Measurements from ENCODE around the gene SERPING1.

Gene SERPING1

GRCh38 chr11:57644748-57645688 lies 47.5 kb downstream of the SERPING1 start:
- TF ChIP-seq RAD21 (IDR thresholded peaks at IDR 0.05; ENCODE audit: low read depth), result peak; percentile 74
- 0 out of 2 replicates have a peak, but pooled peaks have one; percentile 5 for TF ChIP-seq TAF1 (IDR thresholded peaks at IDR 0.05; ENCODE audit: low read depth)
- TF ChIP-seq MAX (IDR thresholded peaks at IDR 0.05), result no peak

GRCh38 chr11:57645689-57646085 lies 48.2 kb downstream of the SERPING1 start:
- TF ChIP-seq CREB1 (IDR thresholded peaks at IDR 0.05; ENCODE audit: low read depth) (no peak), EGR1 (IDR thresholded peaks at IDR 0.05) (no peak), FOXM1 (IDR thresholded peaks at IDR 0.05; ENCODE audit: borderline replicate concordance, low read depth) (no peak), CEBPB (IDR thresholded peaks at IDR 0.05) (no peak), TEAD4 (IDR thresholded peaks at IDR 0.05) (no peak), RAD21 (IDR thresholded peaks at IDR 0.05; ENCODE audit: low read depth) (no peak), MAX (IDR thresholded peaks at IDR 0.05) (no peak), TCF12 (IDR thresholded peaks at IDR 0.05; ENCODE audit: low read depth) (no peak), NFIC (IDR thresholded peaks at IDR 0.05) (no peak), TAF1 (IDR thresholded peaks at IDR 0.05; ENCODE audit: low read depth) (no peak), YY1 (IDR thresholded peaks at IDR 0.05; ENCODE audit: low read depth) (no peak), ZBTB7A (IDR thresholded peaks at IDR 0.05; ENCODE audit: low read depth) (no peak), REST (IDR thresholded peaks at IDR 0.05; ENCODE audit: low read depth) (no peak), EP300 (IDR thresholded peaks at IDR 0.05; ENCODE audit: borderline replicate concordance) (no peak), USF1 (IDR thresholded peaks at IDR 0.05) (no peak)

GRCh38 chr11:57646194-57646798 lies 48.8 kb downstream of the SERPING1 start:
- no peak for TF ChIP-seq USF1 (IDR thresholded peaks at IDR 0.05)
- TF ChIP-seq CEBPB (IDR thresholded peaks at IDR 0.05), result no peak
- TF ChIP-seq RAD21 (IDR thresholded peaks at IDR 0.05; ENCODE audit: low read depth), result no peak
- no peak for TF ChIP-seq NFIC (IDR thresholded peaks at IDR 0.05)
- no peak for TF ChIP-seq TEAD4 (IDR thresholded peaks at IDR 0.05)
- no peak for TF ChIP-seq ZBTB7A (IDR thresholded peaks at IDR 0.05; ENCODE audit: low read depth)
- TF ChIP-seq EGR1 (IDR thresholded peaks at IDR 0.05), result no peak
- TF ChIP-seq FOXM1 (IDR thresholded peaks at IDR 0.05; ENCODE audit: borderline replicate concordance, low read depth), result no peak
- no peak for TF ChIP-seq MAX (IDR thresholded peaks at IDR 0.05)
- TF ChIP-seq TAF1 (IDR thresholded peaks at IDR 0.05; ENCODE audit: low read depth), result no peak
- TF ChIP-seq TCF12 (IDR thresholded peaks at IDR 0.05; ENCODE audit: low read depth), result no peak
- no peak for TF ChIP-seq YY1 (IDR thresholded peaks at IDR 0.05; ENCODE audit: low read depth)
- TF ChIP-seq CREB1 (IDR thresholded peaks at IDR 0.05; ENCODE audit: low read depth), result no peak

GRCh38 chr11:57646799-57647303 lies 49.4 kb downstream of the SERPING1 start:
- TF ChIP-seq EP300 (IDR thresholded peaks at IDR 0.05; ENCODE audit: borderline replicate concordance) (0 out of 2 replicates have a peak, but pooled peaks have one; percentile 9), RAD21 (IDR thresholded peaks at IDR 0.05; ENCODE audit: low read depth) (no peak), TCF12 (IDR thresholded peaks at IDR 0.05; ENCODE audit: low read depth) (0 out of 2 replicates have a peak, but pooled peaks have one; percentile 13), TAF1 (IDR thresholded peaks at IDR 0.05; ENCODE audit: low read depth) (no peak)

- no peak for TF ChIP-seq ZBTB7A (IDR thresholded peaks at IDR 0.05; ENCODE audit: low read depth)
- no peak for TF ChIP-seq FOXM1 (IDR thresholded peaks at IDR 0.05; ENCODE audit: borderline replicate concordance, low read depth)
- 0 out of 2 replicates have a peak, but pooled peaks have one; percentile 3 for TF ChIP-seq TCF12 (IDR thresholded peaks at IDR 0.05; ENCODE audit: low read depth)
- no peak for TF ChIP-seq EGR1 (IDR thresholded peaks at IDR 0.05)
- TF ChIP-seq CREB1 (IDR thresholded peaks at IDR 0.05; ENCODE audit: low read depth), result no peak
- 0 out of 2 replicates have a peak, but pooled peaks have one; percentile 15 for TF ChIP-seq CEBPB (IDR thresholded peaks at IDR 0.05)
These were observed 49.9 kb downstream of the SERPING1 start for GRCh38 chr11:57647372-57647771.

GRCh38 chr11:57647960-57648800 lies 50.7 kb downstream of the SERPING1 start:
- TF ChIP-seq TEAD4 (IDR thresholded peaks at IDR 0.05), result no peak
- no peak for TF ChIP-seq MAX (IDR thresholded peaks at IDR 0.05)
- no peak for TF ChIP-seq CREB1 (IDR thresholded peaks at IDR 0.05; ENCODE audit: low read depth)
- TF ChIP-seq CEBPB (IDR thresholded peaks at IDR 0.05), result no peak
- no peak for TF ChIP-seq TAF1 (IDR thresholded peaks at IDR 0.05; ENCODE audit: low read depth)
- no peak for TF ChIP-seq FOXM1 (IDR thresholded peaks at IDR 0.05; ENCODE audit: borderline replicate concordance, low read depth)
- TF ChIP-seq REST (IDR thresholded peaks at IDR 0.05; ENCODE audit: low read depth), result no peak
- no peak for TF ChIP-seq TCF12 (IDR thresholded peaks at IDR 0.05; ENCODE audit: low read depth)
- no peak for TF ChIP-seq RAD21 (IDR thresholded peaks at IDR 0.05; ENCODE audit: low read depth)
- no peak for TF ChIP-seq ZBTB7A (IDR thresholded peaks at IDR 0.05; ENCODE audit: low read depth)
- no peak for TF ChIP-seq NFIC (IDR thresholded peaks at IDR 0.05)
- no peak for TF ChIP-seq YY1 (IDR thresholded peaks at IDR 0.05; ENCODE audit: low read depth)
- no peak for TF ChIP-seq USF1 (IDR thresholded peaks at IDR 0.05)
- no peak for TF ChIP-seq EGR1 (IDR thresholded peaks at IDR 0.05)

Measured in Ishikawa (cell line).